Measurements from ENCODE around the gene TRIM7. TPM values are rescaled to one million over a fixed set of nuclear protein-coding genes. Genes with fewer than 3 reads are reported as not detected.
A peak's percentile ranks its signal among the peaks of the same experiment; 100 is the strongest.

Gene TRIM7
- total RNA-seq, 1 experiment from 2014 or later = 25.8 TPM

DNA sequence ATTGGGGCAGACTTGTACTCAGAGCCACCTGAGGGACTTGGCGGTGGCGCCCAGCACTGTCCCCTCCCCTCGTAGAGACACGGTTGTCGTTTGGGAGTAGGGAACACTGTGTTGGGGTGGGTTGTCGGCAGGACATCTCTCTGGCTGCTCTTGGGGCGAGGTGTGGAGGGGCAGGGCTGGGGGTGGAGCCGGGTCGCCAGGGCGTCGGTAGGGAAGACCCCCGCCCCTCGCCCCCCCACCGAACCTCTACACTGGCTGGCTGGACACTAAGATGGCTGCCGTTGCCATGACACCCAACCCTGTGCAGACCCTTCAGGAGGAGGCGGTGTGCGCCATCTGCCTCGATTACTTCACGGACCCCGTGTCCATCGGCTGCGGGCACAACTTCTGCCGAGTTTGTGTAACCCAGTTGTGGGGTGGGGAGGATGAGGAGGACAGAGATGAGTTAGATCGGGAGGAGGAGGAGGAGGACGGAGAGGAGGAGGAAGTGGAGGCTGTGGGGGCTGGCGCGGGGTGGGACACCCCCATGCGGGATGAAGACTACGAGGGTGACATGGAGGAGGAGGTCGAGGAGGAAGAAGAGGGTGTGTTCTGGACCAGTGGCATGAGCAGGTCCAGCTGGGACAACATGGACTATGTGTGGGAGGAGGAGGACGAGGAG, 18.9 kb upstream of the TRIM7 start:
- ChIA-PET POLR2A (interaction anchor here (0.5 to 1.0 kb wide), 5 partner anchors 11 to 38 kb away, joined by 4 to 14 read pairs (median 4); partner anchors contain the start of gene RACK1), CTCF (no interaction called here)
- Histone ChIP-seq H3K4me3 (ENCODE audit: low read depth in 2 of 2, low read length in 2 of 2) (peak overlapping the region; percentile 77 to 83), H3K36me3 (ENCODE audit: control insufficient read depth, insufficient read depth, low read length) (no peaks in the 10 kb centered on the region; the same call in 1 of the 2 replicates), H3K27me3 (ENCODE audit: control insufficient read depth, insufficient read depth, low read length) (no peaks in the 10 kb centered on the region), H3K4me1 (ENCODE audit: control insufficient read depth, insufficient read depth, low read length) (peaks cover 25% of the 10 kb centered on the region), H3K9me3 (ENCODE audit: control insufficient read depth, insufficient read depth, low read depth, low read length) (no peaks in the 10 kb centered on the region), H3K27ac (ENCODE audit: low read length) (peak overlapping the region; percentile 96)
- BruUV-seq (replicated peaks) = TSS peak; percentile 95
- no peak; the same call in 1 of the 2 replicates for TF ChIP-seq POLR2AphosphoS5 (IDR thresholded peaks at IDR 0.05; ENCODE audit: low read depth, low read length)
- TF ChIP-seq SIN3A (IDR thresholded peaks at IDR 0.05; ENCODE audit: borderline replicate concordance, insufficient read depth, low read depth, low read length) = no peak
- TF ChIP-seq, protein P1, sequence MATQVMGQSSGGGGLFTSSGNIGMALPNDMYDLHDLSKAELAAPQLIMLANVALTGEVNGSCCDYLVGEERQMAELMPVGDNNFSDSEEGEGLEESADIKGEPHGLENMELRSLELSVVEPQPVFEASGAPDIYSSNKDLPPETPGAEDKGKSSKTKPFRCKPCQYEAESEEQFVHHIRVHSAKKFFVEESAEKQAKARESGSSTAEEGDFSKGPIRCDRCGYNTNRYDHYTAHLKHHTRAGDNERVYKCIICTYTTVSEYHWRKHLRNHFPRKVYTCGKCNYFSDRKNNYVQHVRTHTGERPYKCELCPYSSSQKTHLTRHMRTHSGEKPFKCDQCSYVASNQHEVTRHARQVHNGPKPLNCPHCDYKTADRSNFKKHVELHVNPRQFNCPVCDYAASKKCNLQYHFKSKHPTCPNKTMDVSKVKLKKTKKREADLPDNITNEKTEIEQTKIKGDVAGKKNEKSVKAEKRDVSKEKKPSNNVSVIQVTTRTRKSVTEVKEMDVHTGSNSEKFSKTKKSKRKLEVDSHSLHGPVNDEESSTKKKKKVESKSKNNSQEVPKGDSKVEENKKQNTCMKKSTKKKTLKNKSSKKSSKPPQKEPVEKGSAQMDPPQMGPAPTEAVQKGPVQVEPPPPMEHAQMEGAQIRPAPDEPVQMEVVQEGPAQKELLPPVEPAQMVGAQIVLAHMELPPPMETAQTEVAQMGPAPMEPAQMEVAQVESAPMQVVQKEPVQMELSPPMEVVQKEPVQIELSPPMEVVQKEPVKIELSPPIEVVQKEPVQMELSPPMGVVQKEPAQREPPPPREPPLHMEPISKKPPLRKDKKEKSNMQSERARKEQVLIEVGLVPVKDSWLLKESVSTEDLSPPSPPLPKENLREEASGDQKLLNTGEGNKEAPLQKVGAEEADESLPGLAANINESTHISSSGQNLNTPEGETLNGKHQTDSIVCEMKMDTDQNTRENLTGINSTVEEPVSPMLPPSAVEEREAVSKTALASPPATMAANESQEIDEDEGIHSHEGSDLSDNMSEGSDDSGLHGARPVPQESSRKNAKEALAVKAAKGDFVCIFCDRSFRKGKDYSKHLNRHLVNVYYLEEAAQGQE (IDR thresholded peaks at IDR 0.05; ENCODE audit: insufficient read depth in 1 of 2, low read depth in 2 of 2, low read length in 1 of 2) = no peak
- TF ChIP-seq TCF7L2 (IDR thresholded peaks at IDR 0.05; ENCODE audit: low read depth, low read length) = no peak
- no peak for TF ChIP-seq CTCF (IDR thresholded peaks at IDR 0.05)
- ATAC-seq (0 out of 2 replicates have a peak, but pooled peaks have one; percentile 1), DNase-seq (ENCODE audit: low read depth, low spot score) (no peak)
- intact Hi-C loops (cut with micrococcal nuclease; ENCODE audit: unreplicated experiment) (no loop called here), in situ Hi-C loops (cut with HindIII; ENCODE audit: low pct_unique_long_range_greater_than_20kb, low sequenced_read_pairs) (no loop called here)

DNA sequence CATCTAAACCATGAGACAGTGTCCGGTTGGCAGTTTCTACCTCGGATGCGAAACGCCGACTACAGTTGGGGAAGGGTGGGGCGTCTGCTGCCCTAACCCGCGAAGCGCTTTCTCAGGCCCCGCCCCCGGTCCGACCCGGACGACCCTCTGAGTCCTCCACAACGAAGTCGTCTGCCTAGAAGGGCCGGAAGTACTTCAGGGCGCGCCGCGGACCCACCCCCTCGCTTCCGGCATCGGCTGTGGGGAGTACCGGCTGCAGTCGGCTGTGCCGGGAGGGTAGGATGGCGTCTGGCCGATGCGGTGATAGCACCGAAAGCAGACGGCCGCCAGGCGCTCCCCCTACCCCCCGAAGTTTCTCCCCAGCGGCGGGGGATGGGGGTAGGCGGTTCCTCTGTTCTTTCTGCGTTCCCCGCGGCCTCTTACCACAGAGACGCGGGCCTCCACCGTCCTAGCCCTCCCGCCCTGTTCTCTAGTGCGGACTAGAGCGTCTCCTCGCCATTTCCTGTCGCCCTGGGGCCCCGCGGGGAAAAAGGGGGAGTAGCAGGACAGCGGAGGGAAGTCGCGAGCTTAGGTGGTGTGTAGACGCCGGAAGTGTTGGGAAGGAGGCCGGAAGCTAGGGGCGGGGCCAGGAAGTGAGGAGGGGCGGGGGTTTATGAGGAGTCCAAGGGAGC, 18.2 kb upstream of the TRIM7 start, which contains the start of gene TRIM41:
Gene TRIM41 (plus strand): TSS at position 224 of the 671 bp plus-strand sequence. CDS start 719 bp downstream, outside the sequence.
- peak; percentile 72 for ATAC-seq
- DNase-seq (ENCODE audit: low read depth, low spot score) = peak; percentile 94
- H3K9me3 ChIP-seq (ENCODE audit: control insufficient read depth, insufficient read depth, low read depth, low read length) = no peaks in the 10 kb centered on the region
- POLR2A ChIA-PET = interaction anchor here (0.5 to 1.0 kb wide), 6 partner anchors 11 to 39 kb away, joined by 4 to 14 read pairs (median 5); partner anchors contain the start of gene RACK1
- H3K4me3 ChIP-seq (ENCODE audit: low read depth in 2 of 2, low read length in 2 of 2) = peak within 1 kb of the TSS; percentile 77 to 83
- CTCF ChIA-PET = no interaction called here
- in situ Hi-C loops (cut with HindIII; ENCODE audit: low pct_unique_long_range_greater_than_20kb, low sequenced_read_pairs) (no loop called here), intact Hi-C loops (cut with micrococcal nuclease; ENCODE audit: unreplicated experiment) (no loop called here)
- H3K4me1 ChIP-seq (ENCODE audit: control insufficient read depth, insufficient read depth, low read length) = peaks cover 25% of the 10 kb centered on the region
- H3K27ac ChIP-seq (ENCODE audit: low read length) = peak within 1 kb of the TSS; percentile 96
- H3K27me3 ChIP-seq (ENCODE audit: control insufficient read depth, insufficient read depth, low read length) = no peaks in the 10 kb centered on the region
- H3K36me3 ChIP-seq (ENCODE audit: control insufficient read depth, insufficient read depth, low read length) = no peaks in the 10 kb centered on the region; the same call in 1 of the 2 replicates
- no TSS peak for BruUV-seq (replicated peaks)
- TF ChIP-seq, protein P1 (IDR thresholded peaks at IDR 0.05; ENCODE audit: insufficient read depth in 1 of 2, low read depth in 2 of 2, low read length in 1 of 2) = no peak
- TF ChIP-seq TCF7L2 (IDR thresholded peaks at IDR 0.05; ENCODE audit: low read depth, low read length) (0 out of 2 replicates have a peak, but pooled peaks have one; percentile 52), POLR2AphosphoS5 (IDR thresholded peaks at IDR 0.05; ENCODE audit: low read depth, low read length) (peak; percentile 92), SIN3A (IDR thresholded peaks at IDR 0.05; ENCODE audit: borderline replicate concordance, insufficient read depth, low read depth, low read length) (peak; percentile 86; the same call in 1 of the 2 replicates), CTCF (IDR thresholded peaks at IDR 0.05) (no peak)
